ENCODE measurements around the gene FETUB.

The FETUB gene

GRCh38 chr3:186639778-186640472 is at the start of gene FETUB:
Gene FETUB, plus strand, starts transcription at chr3:186640399. Its CDS starts 62 bp downstream, at chr3:186640461.
- no peak for DNase-seq

- DNase-seq: no peak
Measured at GRCh38 chr3:186590580-186591295, 49.5 kb upstream of the FETUB start.

GRCh38 chr3:186592682-186593081 is 47.5 kb upstream of the FETUB start:
- DNase-seq: no peak

- DNase-seq: no peak
Measured at GRCh38 chr3:186593862-186594261, 46.3 kb upstream of the FETUB start.

GRCh38 chr3:186594591-186595113 is 45.5 kb upstream of the FETUB start:
- no peak for DNase-seq

- DNase-seq: no peak
Measured at GRCh38 chr3:186596568-186597287, 43.5 kb upstream of the FETUB start.

- DNase-seq: no peak
Measured at GRCh38 chr3:186598108-186598784, 42.0 kb upstream of the FETUB start.

GRCh38 chr3:186598794-186599141 is 41.4 kb upstream of the FETUB start:
- DNase-seq: no peak

- DNase-seq: no peak
Measured at GRCh38 chr3:186599142-186599784, 40.9 kb upstream of the FETUB start.

- DNase-seq: no peak
Measured at GRCh38 chr3:186599785-186600166, 40.4 kb upstream of the FETUB start.

GRCh38 chr3:186600896-186601295 is 39.3 kb upstream of the FETUB start:
- DNase-seq: no peak

GRCh38 chr3:186603159-186603558 is 37.0 kb upstream of the FETUB start:
- no peak for DNase-seq

GRCh38 chr3:186605078-186605477 is 35.1 kb upstream of the FETUB start:
- no peak for DNase-seq

GRCh38 chr3:186605561-186606545 is 34.3 kb upstream of the FETUB start:
- DNase-seq: no peak

- DNase-seq: no peak
Measured at GRCh38 chr3:186608624-186609215, 31.5 kb upstream of the FETUB start.

- DNase-seq: no peak
Measured at GRCh38 chr3:186609247-186609868, 30.8 kb upstream of the FETUB start.

- DNase-seq: no peak
Measured at GRCh38 chr3:186612065-186612464, 28.1 kb upstream of the FETUB start.

- DNase-seq: no peak
Measured at GRCh38 chr3:186612721-186613636, 27.2 kb upstream of the FETUB start, which contains the start of gene AHSG. Gene AHSG, plus strand, starts transcription at chr3:186613060. Its CDS starts 82 bp downstream, at chr3:186613142.

GRCh38 chr3:186613637-186614265 is 26.4 kb upstream of the FETUB start:
- DNase-seq: no peak
